ENCODE results near the gene OPTC.

Gene OPTC

DNA sequence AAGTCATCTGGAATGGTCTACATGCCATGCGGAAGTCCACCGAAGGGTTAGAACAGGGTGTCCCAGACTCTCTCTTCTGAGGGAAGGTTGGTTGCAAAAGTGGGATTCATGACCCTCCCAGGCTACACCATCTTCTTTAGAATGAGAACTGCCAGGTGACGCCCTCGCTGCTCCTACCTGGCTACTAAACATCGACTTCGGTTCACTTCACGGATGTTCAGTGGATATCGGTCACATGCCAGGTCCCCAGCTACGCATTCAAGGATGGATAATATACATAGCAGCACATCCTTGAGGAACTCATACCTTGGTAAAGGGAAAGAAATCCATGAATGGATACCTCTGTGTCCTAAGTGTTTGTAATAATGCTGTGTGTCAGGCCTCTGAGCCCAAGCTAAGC lies 3.3 kb upstream of the OPTC start:
- TF ChIP-seq, protein P1, sequence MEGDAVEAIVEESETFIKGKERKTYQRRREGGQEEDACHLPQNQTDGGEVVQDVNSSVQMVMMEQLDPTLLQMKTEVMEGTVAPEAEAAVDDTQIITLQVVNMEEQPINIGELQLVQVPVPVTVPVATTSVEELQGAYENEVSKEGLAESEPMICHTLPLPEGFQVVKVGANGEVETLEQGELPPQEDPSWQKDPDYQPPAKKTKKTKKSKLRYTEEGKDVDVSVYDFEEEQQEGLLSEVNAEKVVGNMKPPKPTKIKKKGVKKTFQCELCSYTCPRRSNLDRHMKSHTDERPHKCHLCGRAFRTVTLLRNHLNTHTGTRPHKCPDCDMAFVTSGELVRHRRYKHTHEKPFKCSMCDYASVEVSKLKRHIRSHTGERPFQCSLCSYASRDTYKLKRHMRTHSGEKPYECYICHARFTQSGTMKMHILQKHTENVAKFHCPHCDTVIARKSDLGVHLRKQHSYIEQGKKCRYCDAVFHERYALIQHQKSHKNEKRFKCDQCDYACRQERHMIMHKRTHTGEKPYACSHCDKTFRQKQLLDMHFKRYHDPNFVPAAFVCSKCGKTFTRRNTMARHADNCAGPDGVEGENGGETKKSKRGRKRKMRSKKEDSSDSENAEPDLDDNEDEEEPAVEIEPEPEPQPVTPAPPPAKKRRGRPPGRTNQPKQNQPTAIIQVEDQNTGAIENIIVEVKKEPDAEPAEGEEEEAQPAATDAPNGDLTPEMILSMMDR (conservative IDR thresholded peaks at IDR 0.05; ENCODE audit: low read depth, low read length) = no peak
- no peak for DNase-seq (ENCODE audit: low read depth)
- H3K4me3 ChIP-seq (ENCODE audit: low read depth, low read length) = no peak overlapping the region

DNA sequence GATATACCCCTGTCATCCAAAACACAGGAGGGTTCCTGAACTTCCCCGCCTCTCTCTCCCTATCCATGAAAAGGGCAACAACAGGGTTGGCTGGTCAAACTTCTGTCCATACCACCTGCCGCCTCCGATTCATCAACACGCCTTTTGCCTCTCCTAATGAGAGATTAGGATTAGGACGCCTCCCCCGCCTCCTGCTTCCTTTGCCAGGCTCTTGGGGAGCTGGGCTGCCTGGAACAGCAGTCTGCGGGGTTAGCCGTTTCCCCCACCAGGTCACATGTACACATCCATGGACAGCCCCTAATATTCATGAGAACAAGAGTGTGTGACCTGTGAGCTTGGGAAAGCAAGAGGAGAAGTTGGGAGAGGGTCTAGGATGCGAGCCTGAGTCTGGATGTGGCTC lies 2.3 kb upstream of the OPTC start:
- no peak for DNase-seq (ENCODE audit: low read depth)
- no peak overlapping the region for H3K4me3 ChIP-seq (ENCODE audit: low read depth, low read length)
- TF ChIP-seq, protein P1 (conservative IDR thresholded peaks at IDR 0.05; ENCODE audit: low read depth, low read length) = no peak

DNA sequence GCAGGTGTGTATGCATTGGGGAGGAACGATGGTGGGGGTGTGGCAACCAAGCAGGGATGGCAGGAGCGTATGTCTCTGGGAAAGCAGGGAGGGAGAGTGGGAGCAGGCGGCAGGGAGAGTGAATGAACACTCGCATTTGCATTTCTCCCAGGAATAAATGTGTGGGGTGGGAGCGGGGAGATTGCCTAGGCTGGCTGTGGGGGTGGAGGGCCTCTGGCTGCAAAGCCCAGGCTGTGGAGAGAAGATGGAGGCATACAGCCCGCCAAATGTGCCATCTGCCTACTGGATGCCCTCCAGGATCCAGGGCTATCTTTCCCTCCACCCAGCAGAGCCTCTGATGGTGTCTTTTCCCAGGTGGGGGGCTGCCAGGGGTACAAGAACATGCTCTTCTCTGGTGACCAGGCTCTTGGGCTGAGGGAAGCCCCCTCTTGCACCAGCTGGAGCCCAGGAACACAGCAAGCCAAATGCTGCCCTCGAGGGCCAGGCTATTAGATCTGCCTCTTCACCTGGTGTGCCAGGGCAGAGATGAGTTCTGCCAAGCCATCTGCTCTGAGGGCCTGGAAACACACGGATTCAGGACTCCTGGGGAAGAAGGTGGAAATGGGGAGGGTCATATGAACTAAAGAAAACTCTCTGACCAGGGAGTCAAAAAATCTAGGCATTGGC lies 1.7 kb upstream of the OPTC start:
- no peak for DNase-seq (ENCODE audit: low read depth)
- no peak overlapping the region for H3K4me3 ChIP-seq (ENCODE audit: low read depth, low read length)
- TF ChIP-seq, protein P1 (conservative IDR thresholded peaks at IDR 0.05; ENCODE audit: low read depth, low read length) = no peak

DNA sequence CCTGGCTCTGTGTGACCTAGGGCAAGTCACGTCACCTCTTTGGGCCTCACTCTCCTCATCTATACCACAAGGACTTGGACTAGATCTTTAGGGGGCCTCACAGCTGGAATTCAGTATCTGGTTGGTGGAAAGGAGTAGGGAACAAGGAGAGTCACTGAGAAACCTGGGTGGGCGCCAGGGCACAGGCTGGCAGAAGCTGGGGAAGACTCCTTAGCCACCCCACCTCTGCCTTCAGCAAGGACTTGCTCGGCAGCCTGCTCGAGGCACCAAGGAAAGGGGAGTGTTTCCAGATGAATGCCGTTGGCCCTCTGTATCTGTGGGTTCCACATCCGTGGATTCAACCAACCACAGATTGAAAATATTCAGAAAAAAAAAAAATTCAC lies 1.2 kb upstream of the OPTC start:
- DNase-seq (ENCODE audit: low read depth) = no peak
- no peak overlapping the region for H3K4me3 ChIP-seq (ENCODE audit: low read depth, low read length)
- TF ChIP-seq, protein P1 (conservative IDR thresholded peaks at IDR 0.05; ENCODE audit: low read depth, low read length) = no peak

DNA sequence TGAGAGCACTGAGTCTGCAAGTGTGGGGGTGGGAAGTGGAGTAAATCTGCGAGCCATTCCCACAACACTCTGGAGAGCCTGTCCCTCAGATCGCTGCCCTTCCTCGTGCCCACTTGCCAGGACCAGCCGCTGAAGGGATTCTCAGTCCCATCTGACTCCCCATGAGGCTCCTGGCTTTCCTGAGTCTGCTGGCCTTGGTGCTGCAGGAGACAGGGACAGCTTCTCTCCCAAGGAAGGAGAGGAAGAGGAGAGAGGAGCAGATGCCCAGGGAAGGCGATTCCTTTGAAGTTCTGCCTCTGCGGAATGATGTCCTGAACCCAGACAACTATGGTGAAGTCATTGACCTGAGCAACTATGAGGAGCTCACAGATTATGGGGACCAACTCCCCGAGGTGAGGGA lies 1.9 kb downstream of the OPTC start:
- H3K4me3 ChIP-seq (ENCODE audit: low read depth, low read length) = no peak overlapping the region
- TF ChIP-seq, protein P1 (conservative IDR thresholded peaks at IDR 0.05; ENCODE audit: low read depth, low read length) = no peak
- no peak for DNase-seq (ENCODE audit: low read depth)

DNA sequence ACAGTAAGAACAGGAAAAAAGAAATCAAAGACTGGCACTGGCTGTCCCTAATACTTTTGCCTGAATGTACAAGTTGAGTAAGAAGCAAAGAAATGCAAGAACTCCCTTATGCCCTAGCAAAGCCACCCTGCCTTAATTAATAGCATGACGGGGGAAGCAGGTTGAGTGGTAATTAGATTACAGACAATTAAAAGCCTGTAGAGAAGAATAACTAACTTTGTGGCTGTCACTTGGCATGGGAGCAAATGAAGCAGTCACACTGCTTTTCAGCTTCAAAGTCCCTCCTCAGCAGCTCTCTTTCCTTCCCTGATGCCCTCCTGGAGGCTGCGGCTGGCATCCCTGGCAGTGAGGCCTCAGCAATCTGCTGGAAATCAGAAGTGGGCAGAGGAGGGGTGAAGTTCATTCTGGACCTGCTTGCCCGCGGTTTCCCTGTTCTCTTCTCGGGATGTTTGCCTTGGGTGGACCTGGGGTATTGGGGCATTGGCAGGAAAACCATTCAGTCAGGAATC lies 3.4 kb downstream of the OPTC start:
- DNase-seq (ENCODE audit: low read depth) = no peak
- H3K4me3 ChIP-seq (ENCODE audit: low read depth, low read length) = no peak overlapping the region
- TF ChIP-seq, protein P1 (conservative IDR thresholded peaks at IDR 0.05; ENCODE audit: low read depth, low read length) = no peak

DNA sequence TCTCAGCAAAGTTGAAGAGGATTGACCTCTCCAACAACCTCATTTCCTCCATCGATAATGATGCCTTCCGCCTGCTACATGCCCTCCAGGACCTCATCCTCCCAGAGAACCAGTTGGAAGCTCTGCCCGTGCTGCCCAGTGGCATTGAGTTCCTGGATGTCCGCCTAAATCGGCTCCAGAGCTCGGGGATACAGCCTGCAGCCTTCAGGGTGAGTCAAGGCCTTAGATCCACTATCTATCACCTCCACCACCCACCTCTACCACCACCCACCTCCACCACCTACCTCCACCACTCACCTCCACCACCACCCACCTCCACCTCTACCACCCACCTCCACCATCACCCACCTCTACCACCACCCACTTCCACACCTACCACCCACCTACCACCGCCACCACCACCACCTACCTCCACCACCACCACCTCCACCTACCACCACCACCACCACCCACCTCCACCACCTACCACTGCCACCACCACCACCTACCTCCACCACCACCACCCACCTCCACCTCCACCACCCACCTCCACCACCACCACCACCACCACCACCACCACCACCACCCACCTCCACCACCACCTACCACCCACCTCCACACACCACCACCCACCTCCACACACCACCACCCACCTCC lies 5.8 kb downstream of the OPTC start:
- no peak for DNase-seq (ENCODE audit: low read depth)
- TF ChIP-seq, protein P1 (conservative IDR thresholded peaks at IDR 0.05; ENCODE audit: low read depth, low read length) = no peak
- H3K4me3 ChIP-seq (ENCODE audit: low read depth, low read length) = no peak overlapping the region

Data from choroid plexus epithelial cell (primary cell).